ENCODE results near the gene TUBGCP4. TPM values are rescaled to one million over a fixed set of nuclear protein-coding genes. Genes with fewer than 3 reads are reported as not detected.

TUBGCP4 gene
- total and polyA plus RNA-seq, 9 of the 15 experiments (the other 6 are each of a cell fraction or from before 2014, with no cell fraction given) = 10.7 to 50.2 (median 29.6) TPM

GRCh38 chr15:43370975-43371974, at the start of gene TUBGCP4, which contains the start of gene ZSCAN29 (continued):
- no peak for TF ChIP-seq GABPB2 (CRISPR knock-in tag; conservative IDR thresholded peaks at IDR 0.05)
- TF ChIP-seq NR2C1 (IDR thresholded peaks at IDR 0.05) = peak; percentile 53
- TF ChIP-seq NR2C1 (tag; IDR thresholded peaks at IDR 0.05) = no peak
- 0 out of 2 replicates have a peak, but pooled peaks have one; percentile 65 for TF ChIP-seq ETV5 (CRISPR knock-in tag; IDR thresholded peaks at IDR 0.05; ENCODE audit: low read depth)
- TF ChIP-seq E2F4 (CRISPR knock-in tag; IDR thresholded peaks at IDR 0.05; ENCODE audit: low read depth) = peak; percentile 34; the same call in 1 of the 2 replicates
- TF ChIP-seq ZNF639 (CRISPR knock-in tag; conservative IDR thresholded peaks at IDR 0.05 in 1 of 2, IDR thresholded peaks at IDR 0.05 in 1 of 2) = no peak
- no peak for TF ChIP-seq PREB (CRISPR knock-in tag; IDR thresholded peaks at IDR 0.05)
- TF ChIP-seq ZNF57 (CRISPR knock-in tag; IDR thresholded peaks at IDR 0.05) = no peak
- TF ChIP-seq PHTF2 (CRISPR knock-in tag; IDR thresholded peaks at IDR 0.05) = no peak
- no peak for TF ChIP-seq HDAC6 (IDR thresholded peaks at IDR 0.05; ENCODE audit: low read depth, low read length)
- 0 out of 2 replicates have a peak, but pooled peaks have one; percentile 33 for TF ChIP-seq HLTF (IDR thresholded peaks at IDR 0.05)
- TF ChIP-seq SMAD1 (IDR thresholded peaks at IDR 0.05; ENCODE audit: low read depth, low read length, partially characterized antibody) = no peak
- TF ChIP-seq KHSRP (IDR thresholded peaks at IDR 0.05) = no peak
- TF ChIP-seq TFAM (CRISPR knock-in tag; conservative IDR thresholded peaks at IDR 0.05) = no peak
- no peak for TF ChIP-seq ZBTB12 (CRISPR knock-in tag; IDR thresholded peaks at IDR 0.05)
- no peak for TF ChIP-seq SRF (CRISPR knock-in tag; IDR thresholded peaks at IDR 0.05)
- TF ChIP-seq HDAC8 (tag; IDR thresholded peaks at IDR 0.05) = no peak
- TF ChIP-seq HDAC1 (IDR thresholded peaks at IDR 0.05) = peak in 1 of 2 experiments; percentile 81; a peak in 1 of 4 replicates
- no peak for TF ChIP-seq ZNF316 (IDR thresholded peaks at IDR 0.05)
- no peak for TF ChIP-seq ZNF277 (CRISPR knock-in tag; IDR thresholded peaks at IDR 0.05; ENCODE audit: borderline replicate concordance)
- TF ChIP-seq NRF1 (conservative IDR thresholded peaks at IDR 0.05 in 1 of 2, IDR thresholded peaks at IDR 0.05 in 1 of 2) = peak; percentile 92 to 93
- no peak for TF ChIP-seq ZNF79 (CRISPR knock-in tag; IDR thresholded peaks at IDR 0.05; ENCODE audit: low read depth)

Data from K562 (cell line).